HEK293T (cell line): ENCODE measurements around the gene IL1RAPL1.

Source experiments
- CTCF ChIA-PET: fragments of 350-600 bp; formaldehyde crosslinking; extraction: SDS; loops from one replicate; lab custom pipeline; 2021; ENCODE audit warnings: antibody characterized with exemption, inconsistent platforms; lab: Yijun Ruan, JAX
- POLR2A ChIA-PET: fragments of 350-600 bp; formaldehyde crosslinking; extraction: SDS; loops from one replicate; lab custom pipeline; 2020; ENCODE audit warnings: antibody characterized with exemption, inconsistent platforms; lab: Yijun Ruan, JAX
- DNase-seq: peaks from one replicate; pipeline ENCODE4 v3.0.0; 2012; ENCODE audit warnings: mixed read lengths; ENCODE audit errors: extremely low spot score
- ARNT ChIP-seq: fragments of 450-650 bp; IDR thresholded peaks from 2 replicates; pipeline ENCODE4 v1.6.1; 2017; ENCODE audit warnings: mild to moderate bottlenecking
- BHLHE40 ChIP-seq: fragments of 450-650 bp; IDR thresholded peaks from 2 replicates; pipeline ENCODE4 v1.6.1; 2016; ENCODE audit warnings: mild to moderate bottlenecking, moderate library complexity, borderline replicate concordance
- CTBP1 ChIP-seq: fragments of 450-650 bp; IDR thresholded peaks from 2 replicates; pipeline ENCODE4 v1.6.1; 2016; ENCODE audit warnings: borderline replicate concordance
- ELF4 ChIP-seq: fragments of 450-650 bp; IDR thresholded peaks from 2 replicates; pipeline ENCODE4 v1.6.1; 2017; ENCODE audit warnings: antibody characterized with exemption
- FOXA1 ChIP-seq: fragments of 450-650 bp; IDR thresholded peaks from 2 replicates; pipeline ENCODE4 v1.6.1; 2016; ENCODE audit warnings: mild to moderate bottlenecking
- FOXK2 ChIP-seq: fragments of 450-650 bp; IDR thresholded peaks from 2 replicates; pipeline ENCODE4 v1.6.1; 2016; ENCODE audit warnings: mild to moderate bottlenecking
- FOXM1 ChIP-seq: fragments of 450-650 bp; IDR thresholded peaks from 2 replicates; pipeline ENCODE4 v1.6.1; 2017; ENCODE audit warnings: mild to moderate bottlenecking, borderline replicate concordance
- HDGF ChIP-seq: fragments of 450-650 bp; IDR thresholded peaks from 2 replicates; pipeline ENCODE4 v1.6.1; 2017; ENCODE audit warnings: antibody characterized with exemption, borderline replicate concordance
- L3MBTL2 ChIP-seq: fragments of 450-650 bp; conservative IDR thresholded peaks from 2 replicates; pipeline ENCODE4 v1.6.1; 2016; ENCODE audit warnings: mild to moderate bottlenecking
- LEF1 ChIP-seq: fragments of 450-650 bp; IDR thresholded peaks from 2 replicates; pipeline ENCODE4 v1.6.1; 2017; ENCODE audit warnings: mild to moderate bottlenecking, borderline replicate concordance
- NFRKB ChIP-seq: fragments of 450-650 bp; IDR thresholded peaks from 2 replicates; pipeline ENCODE4 v1.6.1; 2016; ENCODE audit warnings: mild to moderate bottlenecking, moderate library complexity
- SP1 ChIP-seq: fragments of 450-650 bp; IDR thresholded peaks from 2 replicates; pipeline ENCODE4 v1.6.1; 2017
- SUZ12 ChIP-seq: fragments of 450-650 bp; IDR thresholded peaks from 2 replicates; pipeline ENCODE4 v1.6.1; 2016; ENCODE audit warnings: mild to moderate bottlenecking
- TARDBP ChIP-seq: fragments of 450-650 bp; IDR thresholded peaks from 2 replicates; pipeline ENCODE4 v1.6.1; 2016
- ZNF384 ChIP-seq: fragments of 450-650 bp; IDR thresholded peaks from 2 replicates; pipeline ENCODE4 v1.6.1; 2016
- TF ChIP-seq, protein P1 (sequence below): fragments of 450-650 bp; IDR thresholded peaks from 2 replicates; pipeline ENCODE4 v1.6.1; 2016

The IL1RAPL1 gene

DNA sequence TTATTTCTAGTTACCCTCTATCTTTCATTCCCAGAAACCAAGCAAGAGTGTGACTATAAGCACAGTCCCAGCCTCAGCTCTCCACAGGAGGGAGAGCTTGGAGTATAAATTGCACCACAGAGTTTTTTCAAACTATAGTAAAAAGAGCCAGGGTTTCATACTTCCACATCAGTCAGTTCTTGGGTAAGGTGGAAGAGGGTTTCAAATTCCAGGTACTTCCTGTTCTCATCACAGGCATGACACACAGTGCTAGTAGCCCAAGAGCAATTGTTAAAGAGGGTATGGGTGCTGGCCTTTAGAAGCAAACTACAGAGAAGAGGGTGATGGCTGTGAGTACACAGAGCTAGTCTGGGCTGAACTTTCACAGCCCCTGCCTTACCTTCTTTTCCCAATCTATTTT lies 5.7 kb upstream of the IL1RAPL1 start:
- DNase-seq, result no peak
- TF ChIP-seq, protein P1, sequence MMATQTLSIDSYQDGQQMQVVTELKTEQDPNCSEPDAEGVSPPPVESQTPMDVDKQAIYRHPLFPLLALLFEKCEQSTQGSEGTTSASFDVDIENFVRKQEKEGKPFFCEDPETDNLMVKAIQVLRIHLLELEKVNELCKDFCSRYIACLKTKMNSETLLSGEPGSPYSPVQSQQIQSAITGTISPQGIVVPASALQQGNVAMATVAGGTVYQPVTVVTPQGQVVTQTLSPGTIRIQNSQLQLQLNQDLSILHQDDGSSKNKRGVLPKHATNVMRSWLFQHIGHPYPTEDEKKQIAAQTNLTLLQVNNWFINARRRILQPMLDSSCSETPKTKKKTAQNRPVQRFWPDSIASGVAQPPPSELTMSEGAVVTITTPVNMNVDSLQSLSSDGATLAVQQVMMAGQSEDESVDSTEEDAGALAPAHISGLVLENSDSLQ, result no peak
- no peak for TF ChIP-seq ZNF384
- no peak for TF ChIP-seq BHLHE40
- TF ChIP-seq FOXK2, result no peak
- no peak for TF ChIP-seq SP1
- POLR2A ChIA-PET, result no interaction called here
- CTCF ChIA-PET, result no interaction called here

DNA sequence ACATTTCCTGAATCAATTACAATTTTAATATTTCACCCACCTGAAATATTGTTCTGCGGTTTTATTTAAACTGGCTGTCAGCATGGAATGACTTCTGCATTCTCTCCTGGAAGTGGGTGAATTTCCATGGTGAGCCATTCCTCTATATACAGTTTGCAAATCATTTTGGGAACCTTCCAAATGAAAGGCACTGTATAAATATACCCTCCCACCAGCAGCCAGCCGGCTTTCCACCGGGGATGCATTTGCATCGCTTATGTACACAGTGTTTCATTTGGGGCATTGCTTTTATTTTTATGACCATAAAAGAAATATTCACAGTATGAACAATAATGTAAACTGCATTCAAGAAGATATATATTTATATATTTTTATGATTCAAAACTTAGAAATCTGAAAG lies 4.7 kb upstream of the IL1RAPL1 start:
- ChIA-PET POLR2A (no interaction called here), CTCF (no interaction called here)
- no peak for DNase-seq
- TF ChIP-seq, protein P1, result no peak
- TF ChIP-seq ZNF384 (no peak), ELF4 (no peak), L3MBTL2 (no peak), TARDBP (no peak), ARNT (no peak), SUZ12 (no peak)

DNA sequence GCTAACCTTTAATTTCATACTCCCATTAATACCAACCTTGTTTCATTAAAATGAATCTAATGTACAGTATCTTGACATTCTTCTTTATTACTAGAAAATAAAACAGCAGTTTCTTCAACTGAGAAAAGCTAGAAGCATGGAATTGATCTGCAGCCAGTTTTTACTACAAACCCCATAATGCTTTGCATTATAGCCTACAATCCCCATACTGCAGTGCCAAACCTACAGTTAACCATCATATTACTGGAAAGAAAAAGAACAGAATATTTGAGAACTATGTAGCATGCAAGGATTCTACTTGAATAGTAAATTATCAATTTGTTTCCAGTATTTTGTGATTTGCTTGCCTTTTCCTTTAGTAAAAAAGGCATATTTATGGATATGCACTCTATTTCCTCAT lies 3.2 kb upstream of the IL1RAPL1 start:
- no peak for TF ChIP-seq FOXK2
- no peak for TF ChIP-seq BHLHE40
- TF ChIP-seq FOXM1, result no peak
- TF ChIP-seq FOXA1, result no peak
- TF ChIP-seq, protein P1, result no peak
- TF ChIP-seq CTBP1, result no peak
- no peak for TF ChIP-seq NFRKB
- no peak for TF ChIP-seq LEF1
- TF ChIP-seq ELF4, result no peak
- TF ChIP-seq L3MBTL2, result no peak
- TF ChIP-seq TARDBP, result no peak
- CTCF ChIA-PET, result no interaction called here
- DNase-seq, result no peak
- POLR2A ChIA-PET, result no interaction called here

DNA sequence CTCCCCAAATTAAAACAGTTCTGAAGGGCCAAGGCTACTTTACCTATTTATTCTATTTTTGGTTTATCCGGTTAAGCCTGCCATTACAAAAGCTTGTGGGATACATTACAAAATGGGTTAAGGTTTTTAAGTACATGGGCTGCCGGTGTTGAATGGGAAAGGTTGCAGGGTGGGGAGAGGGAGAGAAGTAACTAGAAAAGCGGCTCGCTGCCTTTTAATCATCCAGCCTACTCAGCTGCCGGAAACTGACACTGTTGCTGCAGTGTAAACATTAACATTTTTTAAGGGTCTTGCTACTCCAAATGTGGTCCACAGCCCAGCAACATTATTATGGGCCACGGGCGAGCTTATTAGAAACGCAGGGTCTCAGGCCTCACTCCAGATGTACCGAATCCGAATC lies 1.5 kb upstream of the IL1RAPL1 start:
- ChIA-PET POLR2A (no interaction called here), CTCF (no interaction called here)
- DNase-seq, result no peak

DNA sequence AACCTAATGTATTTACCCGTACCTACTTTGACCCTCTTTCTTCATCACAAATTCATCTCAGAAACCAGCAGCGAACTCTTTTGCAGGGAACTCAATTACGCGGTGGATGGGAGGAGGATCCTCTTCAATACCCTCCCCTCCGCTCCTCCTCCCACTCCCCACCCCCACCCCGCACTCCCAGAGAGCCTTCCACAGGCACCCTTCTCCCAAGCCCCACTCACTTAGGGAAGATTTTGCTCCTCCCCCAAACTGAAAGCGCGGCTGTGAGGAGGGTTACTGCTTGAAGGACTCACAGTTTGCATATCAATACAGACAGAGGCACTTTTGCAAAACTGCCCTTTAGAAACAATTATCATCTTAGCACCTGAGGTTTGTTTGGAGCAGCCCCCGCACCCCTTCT lies 960 bp upstream of the IL1RAPL1 start:
- no peak for DNase-seq

More for the DNA sequence above, 1.5 kb upstream of the IL1RAPL1 start:
- TF ChIP-seq L3MBTL2 (no peak), LEF1 (no peak), NFRKB (no peak), FOXK2 (no peak), CTBP1 (no peak), ZNF384 (no peak), TARDBP (no peak), ARNT (no peak), ELF4 (no peak), FOXA1 (no peak), SP1 (no peak), HDGF (no peak), SUZ12 (no peak), FOXM1 (no peak), BHLHE40 (no peak)
- TF ChIP-seq, protein P1, result no peak

DNA sequence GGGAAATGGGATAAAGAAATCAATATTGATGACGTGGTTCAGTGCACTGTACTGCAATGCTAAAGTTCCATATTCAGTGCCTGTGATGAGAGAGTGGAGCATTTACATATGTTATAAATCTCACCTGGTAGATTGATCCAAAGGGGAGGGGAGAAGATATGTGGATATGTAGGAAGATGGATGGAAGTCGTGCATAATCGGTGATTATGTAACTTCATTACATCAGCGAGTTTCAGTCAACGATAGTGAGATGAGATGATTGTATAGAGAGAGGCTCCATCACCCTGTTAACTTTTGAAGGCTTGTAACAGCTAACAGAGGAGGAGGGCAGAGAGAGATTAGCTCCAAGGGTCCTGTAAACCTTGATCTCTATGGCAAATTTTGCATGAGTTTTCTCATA lies 1.8 kb downstream of the IL1RAPL1 start:
- CTCF ChIA-PET, result no interaction called here
- POLR2A ChIA-PET, result no interaction called here
- no peak for DNase-seq
- no peak for TF ChIP-seq HDGF
- TF ChIP-seq NFRKB, result no peak
- no peak for TF ChIP-seq LEF1
- TF ChIP-seq SP1, result no peak
- TF ChIP-seq FOXK2, result no peak
- TF ChIP-seq BHLHE40, result no peak
- TF ChIP-seq ZNF384, result no peak
- no peak for TF ChIP-seq ARNT
- no peak for TF ChIP-seq FOXA1
- no peak for TF ChIP-seq CTBP1
- no peak for TF ChIP-seq ELF4
- no peak for TF ChIP-seq SUZ12
- TF ChIP-seq FOXM1, result no peak
- no peak for TF ChIP-seq TARDBP

More for the DNA sequence above, 960 bp upstream of the IL1RAPL1 start:
- CTCF ChIA-PET, result no interaction called here
- no peak for TF ChIP-seq FOXK2
- TF ChIP-seq, protein P1, result no peak
- no peak for TF ChIP-seq CTBP1
- POLR2A ChIA-PET, result no interaction called here
